Cardiac fibroblast (primary cell): Measurements from ENCODE around the gene PLAAT5.
A peak's percentile ranks its signal among the peaks of the same experiment; 100 is the strongest.
"Not testable (repeated sequence)": the region's sequence is repeated elsewhere in the genome, so short reads cannot be mapped to it uniquely, and the experiment has no call there.

Experiments used
- DNase-seq, 2 donors: peaks; one replicate each; pipeline versions ENCODE4 v3.0.0 to v3.0.0-alpha.2; 2010; ENCODE audit warnings: low read depth in 2 of 2
- H3K4me3 ChIP-seq, 2 donors: replicated peaks in 1 of 2; 1 replicate in 1 of 2; 2 replicates in 1 of 2; pipeline ENCODE4 v1.5.1; 2011; ENCODE audit warnings: low read depth in 2 of 2, low read length in 2 of 2, mild to moderate bottlenecking in 2 of 2, moderate library complexity in 1 of 2
- TF ChIP-seq, protein P1 (sequence below): IDR thresholded peaks from one replicate; pipeline ENCODE4 v1.5.1; 2011; ENCODE audit warnings: low read depth, mild to moderate bottlenecking, low read length, inconsistent platforms

PLAAT5 gene

GRCh38 chr11:63532799-63533475 lies 42.0 kb upstream of the PLAAT5 start:
- H3K4me3 ChIP-seq = no peak overlapping the region
- DNase-seq = no peak
- TF ChIP-seq, protein P1, sequence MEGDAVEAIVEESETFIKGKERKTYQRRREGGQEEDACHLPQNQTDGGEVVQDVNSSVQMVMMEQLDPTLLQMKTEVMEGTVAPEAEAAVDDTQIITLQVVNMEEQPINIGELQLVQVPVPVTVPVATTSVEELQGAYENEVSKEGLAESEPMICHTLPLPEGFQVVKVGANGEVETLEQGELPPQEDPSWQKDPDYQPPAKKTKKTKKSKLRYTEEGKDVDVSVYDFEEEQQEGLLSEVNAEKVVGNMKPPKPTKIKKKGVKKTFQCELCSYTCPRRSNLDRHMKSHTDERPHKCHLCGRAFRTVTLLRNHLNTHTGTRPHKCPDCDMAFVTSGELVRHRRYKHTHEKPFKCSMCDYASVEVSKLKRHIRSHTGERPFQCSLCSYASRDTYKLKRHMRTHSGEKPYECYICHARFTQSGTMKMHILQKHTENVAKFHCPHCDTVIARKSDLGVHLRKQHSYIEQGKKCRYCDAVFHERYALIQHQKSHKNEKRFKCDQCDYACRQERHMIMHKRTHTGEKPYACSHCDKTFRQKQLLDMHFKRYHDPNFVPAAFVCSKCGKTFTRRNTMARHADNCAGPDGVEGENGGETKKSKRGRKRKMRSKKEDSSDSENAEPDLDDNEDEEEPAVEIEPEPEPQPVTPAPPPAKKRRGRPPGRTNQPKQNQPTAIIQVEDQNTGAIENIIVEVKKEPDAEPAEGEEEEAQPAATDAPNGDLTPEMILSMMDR = no peak

GRCh38 chr11:63532117-63532516 lies 41.1 kb upstream of the PLAAT5 start:
- no peak for DNase-seq
- no peak overlapping the region for H3K4me3 ChIP-seq
- TF ChIP-seq, protein P1 = no peak

DNA sequence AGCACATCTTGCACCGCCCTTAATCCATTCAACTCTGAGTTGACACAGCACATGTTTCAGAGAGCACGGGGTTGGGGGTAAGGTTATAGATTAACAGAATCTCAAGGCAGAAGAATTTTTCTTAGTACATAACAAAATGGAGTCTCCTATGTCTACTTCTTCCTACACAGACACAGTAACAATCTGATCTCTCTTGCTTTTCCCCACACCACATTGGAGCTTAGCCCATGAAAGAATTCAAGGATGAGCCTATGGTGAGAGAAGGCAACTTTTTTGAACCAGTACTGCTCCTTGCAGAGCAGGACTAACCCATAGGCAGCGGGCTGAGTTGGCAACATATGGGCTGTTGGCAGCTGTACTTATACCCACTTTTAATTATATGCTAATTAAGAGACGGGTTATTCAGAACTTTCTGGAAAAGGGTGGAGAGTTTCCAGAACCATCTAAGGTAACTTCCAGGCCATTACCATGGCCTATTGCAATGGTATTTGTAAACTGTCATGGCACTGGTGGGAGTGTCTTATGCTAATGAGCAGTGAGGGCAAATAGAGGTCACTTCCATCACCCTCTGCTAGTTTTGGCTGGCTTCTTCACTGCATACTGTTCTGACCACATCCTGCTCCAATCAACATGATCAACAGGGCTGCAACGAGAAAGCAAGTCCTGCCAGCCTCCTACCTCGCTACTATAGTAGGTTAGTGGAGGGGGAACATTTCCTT lies 40.3 kb upstream of the PLAAT5 start:
- peak; percentile 89 to 97 for DNase-seq
- H3K4me3 ChIP-seq = not testable (repeated sequence)

DNA sequence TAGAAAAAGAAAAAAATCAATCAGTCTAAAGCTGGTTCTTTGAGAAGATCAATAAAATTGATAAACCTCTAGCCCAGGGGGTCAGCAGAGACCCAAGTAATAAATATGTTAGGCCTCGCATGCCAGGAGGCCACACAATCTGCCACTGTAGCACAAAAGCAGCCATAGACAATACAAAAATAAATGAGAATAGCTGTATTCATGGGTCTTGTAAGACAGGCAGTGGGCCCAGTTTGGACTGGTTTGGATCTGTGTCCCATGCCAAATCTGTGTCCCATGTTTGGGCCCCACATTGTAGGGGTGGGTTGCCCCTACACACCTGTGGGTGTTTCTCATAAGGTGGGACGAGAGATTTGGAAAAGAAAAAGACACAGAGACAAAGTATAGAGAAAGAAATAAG lies 39.1 kb upstream of the PLAAT5 start:
- no peak for DNase-seq
- TF ChIP-seq, protein P1 = no peak
- no peak overlapping the region for H3K4me3 ChIP-seq

- DNase-seq, H3K4me3 ChIP-seq: not testable (repeated sequence)
These were observed 38.4 kb upstream of the PLAAT5 start for GRCh38 chr11:63529373-63529772.

DNA sequence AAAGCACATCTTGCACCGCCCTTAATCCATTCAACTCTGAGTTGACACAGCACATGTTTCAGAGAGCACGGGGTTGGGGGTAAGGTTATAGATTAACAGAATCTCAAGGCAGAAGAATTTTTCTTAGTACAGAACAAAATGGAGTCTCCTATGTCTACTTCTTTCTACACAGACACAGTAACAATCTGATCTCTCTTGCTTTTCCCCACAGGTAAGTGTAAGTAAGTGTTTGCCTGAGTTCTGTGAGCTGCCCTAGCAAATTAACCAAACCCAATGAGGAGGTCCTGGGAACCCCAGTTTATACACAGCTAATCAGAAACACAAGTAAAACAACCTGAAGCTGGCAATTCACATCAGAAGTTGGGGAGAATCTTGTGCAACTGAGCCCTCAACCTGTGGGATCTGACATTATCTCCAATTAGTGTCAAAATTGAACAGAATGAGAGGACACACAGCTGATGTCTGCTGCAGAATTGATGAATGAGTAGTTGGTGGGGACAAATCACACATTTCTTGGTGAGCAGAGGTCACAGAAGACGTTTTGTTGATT lies 37.8 kb upstream of the PLAAT5 start:
- H3K4me3 ChIP-seq, DNase-seq: not testable (repeated sequence)

- H3K4me3 ChIP-seq, DNase-seq: not testable (repeated sequence)
These were observed 37.2 kb upstream of the PLAAT5 start for GRCh38 chr11:63528156-63528555.

GRCh38 chr11:63527667-63528066 lies 36.7 kb upstream of the PLAAT5 start:
- no peak overlapping the region for H3K4me3 ChIP-seq
- TF ChIP-seq, protein P1 = no peak
- no peak for DNase-seq

GRCh38 chr11:63523151-63523550 lies 32.2 kb upstream of the PLAAT5 start:
- TF ChIP-seq, protein P1 = no peak
- H3K4me3 ChIP-seq = no peak overlapping the region
- DNase-seq = no peak
